Prostate gland (tissue), 2 donors: ENCODE results near the gene RGS17. TPM values are rescaled to one million over a fixed set of nuclear protein-coding genes. Genes with fewer than 3 reads are reported as not detected.
A peak's percentile ranks its signal among the peaks of the same experiment; 100 is the strongest.

ENCODE experiments used
- DNase-seq: peaks from one replicate; pipeline ENCODE4 v3.0.0-alpha.2; 2019; ENCODE audit warnings: low spot score
- H3K27ac ChIP-seq, 2 donors: fragments of 200-600 bp; sonication (generic); 2 replicates each; pipeline ENCODE4 v1.5.1; 2017 to 2019
- H3K27me3 ChIP-seq: fragments of 200-600 bp; sonication (generic); replicated peaks from 2 replicates; pipeline ENCODE4 v1.5.1; 2019; ENCODE audit not compliant: insufficient read depth
- H3K36me3 ChIP-seq, 2 donors: fragments of 200-600 bp; sonication (generic); 1 replicate in 1 of 2; 2 replicates in 1 of 2; pipeline versions ENCODE4 v1.5.1 to v1.8.1; 2017 to 2019
- H3K4me1 ChIP-seq: fragments of 200-600 bp; sonication (generic); replicated peaks from 2 replicates; pipeline ENCODE4 v1.5.1; 2019
- H3K4me3 ChIP-seq, 2 donors: fragments of 200-600 bp; sonication (generic); 2 replicates each; pipeline ENCODE4 v1.5.1; 2017 to 2019
- H3K9me3 ChIP-seq: fragments of 200-600 bp; sonication (generic); 2 replicates; pipeline ENCODE4 v1.5.1; 2017
- CTCF ChIP-seq, 4 experiments: fragments of 200-600 bp in 2 of 4; fragments of 450-650 bp in 2 of 4; sonication (generic) in 2 of 4; IDR thresholded peaks; 1 replicate in 3 of 4; 2 replicates in 1 of 4; pipeline ENCODE4 v1.5.1; 2016 to 2019; ENCODE audit warnings: antibody characterized with exemption in 4 of 4, mild to moderate bottlenecking in 2 of 4, moderate library complexity in 2 of 4
- POLR2A ChIP-seq: fragments of 450-650 bp; IDR thresholded peaks from one replicate; pipeline ENCODE4 v1.6.1; 2016; ENCODE audit warnings: antibody characterized with exemption, mild to moderate bottlenecking
- POLR2AphosphoS5 ChIP-seq: sonication (generic); formaldehyde crosslinking; IDR thresholded peaks from one replicate; pipeline ENCODE4 v1.6.1; 2017; ENCODE audit warnings: antibody characterized with exemption
- WGBS: methylation state at CpG from one replicate; pipeline ENCODE4 v1.1.5; 2018; 5-methylcytosine and 5-hydroxymethylcytosine counted together
- intact Hi-C: fragments of 100-400 bp; cut with DNase I; formaldehyde crosslinking; loops from one replicate; pipeline ENCODE4 v1.14.2; 2022
- total RNA-seq, 2 donors: library from RNA; depleted of rRNA; stranded (reverse); fragments of >200 nt; gene quantifications; one replicate each; pipeline ENCODE4 v1.1.0, GENCODE V29; 2016

The RGS17 gene
- total RNA-seq, 2 donors from 2014 or later, result 1.6 to 3.3 TPM

- Histone ChIP-seq H3K27me3 (no peaks in the 10 kb centered on the region), H3K4me1 (peaks cover 6% of the 10 kb centered on the region), H3K4me3 (peak overlapping the region; percentile 61 to 63), H3K9me3 (no peaks in the 10 kb centered on the region), H3K27ac (peak overlapping the region; percentile 85 to 90), H3K36me3 (no peaks in the 10 kb centered on the region)
- 7% methylated on average over 7 of the region's 7 CpGs for WGBS
- intact Hi-C loops, result no loop called here
- no peak for DNase-seq
- no peak for TF ChIP-seq POLR2A
- TF ChIP-seq CTCF (IDR thresholded peaks at IDR 0.05), result no peak
These were observed 146.6 kb downstream of the RGS17 start for GRCh38 chr6:152984513-152984872.

GRCh38 chr6:152983637-152984512 is 147.2 kb downstream of the RGS17 start:
- H3K27ac ChIP-seq, result peak overlapping the region; percentile 85 to 90
- peaks cover 6% of the 10 kb centered on the region for H3K4me1 ChIP-seq
- peak; percentile 60 for DNase-seq
- under 1% methylated on average over 31 of the region's 38 CpGs for WGBS
- TF ChIP-seq POLR2AphosphoS5, result peak; percentile 73
- TF ChIP-seq POLR2A, result peak; percentile 34
- no peak for TF ChIP-seq CTCF (IDR thresholded peaks at IDR 0.05)
- peak overlapping the region; percentile 61 to 63 for H3K4me3 ChIP-seq
- intact Hi-C loops, result no loop called here
- no peaks in the 10 kb centered on the region for H3K27me3 ChIP-seq
- no peaks in the 10 kb centered on the region for H3K9me3 ChIP-seq
- no peaks in the 10 kb centered on the region for H3K36me3 ChIP-seq

GRCh38 chr6:152982904-152983636 is 148.0 kb downstream of the RGS17 start, which contains the start of gene FBXO5:
TSS of gene FBXO5 (minus strand) at chr6:152983041. CDS start at chr6:152982959, 82 bp downstream.
- H3K4me3 ChIP-seq, result peak within 1 kb of the TSS; percentile 61 to 63
- peaks cover 6% of the 10 kb centered on the region for H3K4me1 ChIP-seq
- no peaks in the 10 kb centered on the region for H3K27me3 ChIP-seq
- H3K36me3 ChIP-seq, result no peaks in the 10 kb centered on the region
- TF ChIP-seq POLR2AphosphoS5, result no peak
- TF ChIP-seq CTCF (IDR thresholded peaks at IDR 0.05), result peak in 1 of 4 experiments; percentile 4
- TF ChIP-seq POLR2A, result no peak
- no peaks in the 10 kb centered on the region for H3K9me3 ChIP-seq
- WGBS, result under 1% methylated on average over 59 of the region's 66 CpGs
- peak; percentile 97 for DNase-seq
- intact Hi-C loops, result no loop called here
- peak within 1 kb of the TSS; percentile 85 to 90 for H3K27ac ChIP-seq

GRCh38 chr6:152981989-152982903 is 148.8 kb downstream of the RGS17 start:
- TF ChIP-seq POLR2A (no peak), POLR2AphosphoS5 (no peak)
- Histone ChIP-seq H3K27ac (no peak overlapping the region), H3K4me3 (peak overlapping the region; percentile 61 to 63), H3K4me1 (peaks cover 6% of the 10 kb centered on the region), H3K27me3 (no peaks in the 10 kb centered on the region), H3K9me3 (no peaks in the 10 kb centered on the region), H3K36me3 (no peaks in the 10 kb centered on the region)
- WGBS, result 6% methylated on average over 39 of the region's 71 CpGs
- DNase-seq, result no peak
- intact Hi-C loops, result no loop called here
